Stimulated activated CD4-positive, alpha-beta T cell treated with anti-CD3 and anti-CD28 coated beads, Interleukin-1b, Interleukin-23, amount 100 ng/mL, for 1 hour (primary cell): ENCODE measurements around the gene NOC2L.

Experiments used
- DNase-seq, 2 donors: peaks; one replicate each; pipeline ENCODE4 v3.0.0-alpha.2; 2020; ENCODE audit warnings: low read depth in 2 of 2

The NOC2L gene

DNA sequence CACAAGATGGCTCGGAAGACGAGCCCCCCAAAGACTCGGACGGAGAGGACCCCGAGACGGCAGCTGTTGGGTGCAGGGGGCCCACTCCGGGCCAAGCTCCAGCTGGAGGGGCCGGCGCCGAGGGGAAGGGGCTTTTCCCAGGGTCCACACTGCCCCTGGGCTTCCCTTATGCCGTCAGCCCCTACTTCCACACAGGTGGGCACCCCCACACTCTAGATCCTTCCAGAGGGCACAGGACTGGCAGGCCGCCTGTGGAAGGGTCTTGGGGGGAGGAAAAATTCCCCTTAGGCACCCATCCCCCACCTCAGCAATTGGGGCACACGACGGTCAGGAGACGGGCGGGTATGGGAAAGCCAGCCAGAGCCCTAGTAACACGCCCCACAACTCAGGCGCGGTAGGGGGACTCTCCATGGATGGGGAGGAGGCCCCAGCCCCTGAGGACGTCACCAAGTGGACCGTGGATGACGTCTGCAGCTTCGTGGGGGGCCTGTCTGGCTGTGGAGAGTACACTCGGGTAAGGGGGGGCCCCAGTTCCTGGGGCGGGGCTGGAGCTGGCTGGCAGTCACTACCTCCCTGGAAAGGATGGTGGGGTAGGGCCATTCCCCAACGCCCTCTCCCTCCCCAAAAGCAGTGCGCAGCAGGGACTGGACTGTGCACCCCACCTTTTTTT, 16.1 kb downstream of the NOC2L start:
- no peak for DNase-seq

DNA sequence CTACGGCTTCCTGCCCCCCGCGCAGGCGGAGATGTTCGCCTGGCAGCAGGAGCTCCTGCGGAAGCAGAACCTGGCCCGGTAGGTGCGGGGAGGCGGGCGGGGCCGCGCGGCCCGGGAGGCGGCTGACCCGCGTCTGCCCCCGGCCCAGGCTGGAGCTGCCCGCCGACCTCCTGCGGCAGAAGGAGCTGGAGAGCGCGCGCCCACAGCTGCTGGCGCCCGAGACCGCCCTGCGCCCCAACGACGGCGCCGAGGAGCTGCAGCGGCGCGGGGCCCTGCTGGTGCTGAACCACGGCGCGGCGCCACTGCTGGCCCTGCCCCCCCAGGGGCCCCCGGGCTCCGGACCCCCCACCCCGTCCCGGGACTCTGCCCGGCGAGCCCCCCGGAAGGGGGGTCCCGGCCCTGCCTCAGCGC, 16.6 kb downstream of the NOC2L start:
- DNase-seq, result no peak

- no peak for DNase-seq
Observed at GRCh38 chr1:941588-942383, 17.3 kb downstream of the NOC2L start.

- DNase-seq, result no peak
Observed at GRCh38 chr1:941015-941587, 18.0 kb downstream of the NOC2L start.

- DNase-seq, result no peak
Observed at GRCh38 chr1:940107-941014, 18.7 kb downstream of the NOC2L start.

DNA sequence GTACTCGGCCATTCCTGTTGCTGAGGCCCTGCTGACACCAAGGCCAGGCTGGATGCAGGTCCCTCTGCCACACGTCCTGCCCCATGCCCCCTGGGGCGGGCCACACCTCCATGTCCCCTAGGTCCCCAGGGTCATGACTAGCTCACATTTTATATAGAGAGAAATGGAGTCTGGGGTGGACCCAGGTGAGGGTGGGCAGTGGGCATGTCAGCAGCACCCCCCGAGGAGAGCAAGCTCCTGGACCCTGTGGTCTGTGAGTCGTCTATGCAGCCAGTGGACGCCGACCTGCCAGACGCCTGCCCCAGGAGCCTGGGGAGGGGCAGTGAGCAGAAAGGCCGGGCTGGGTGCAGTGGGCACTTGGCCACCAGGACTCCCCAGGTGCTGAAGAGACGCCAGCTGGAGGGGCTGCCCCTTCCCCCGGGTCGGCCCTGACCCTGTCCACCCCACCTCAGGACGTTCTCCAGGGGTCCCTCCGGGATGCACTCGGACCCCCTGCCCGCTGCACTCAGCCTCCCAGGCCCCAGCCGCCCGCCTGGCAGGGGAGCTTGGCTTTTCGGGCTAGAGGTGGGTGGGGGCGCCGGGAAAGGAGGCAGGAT, 19.4 kb downstream of the NOC2L start:
- DNase-seq, result no peak

DNA sequence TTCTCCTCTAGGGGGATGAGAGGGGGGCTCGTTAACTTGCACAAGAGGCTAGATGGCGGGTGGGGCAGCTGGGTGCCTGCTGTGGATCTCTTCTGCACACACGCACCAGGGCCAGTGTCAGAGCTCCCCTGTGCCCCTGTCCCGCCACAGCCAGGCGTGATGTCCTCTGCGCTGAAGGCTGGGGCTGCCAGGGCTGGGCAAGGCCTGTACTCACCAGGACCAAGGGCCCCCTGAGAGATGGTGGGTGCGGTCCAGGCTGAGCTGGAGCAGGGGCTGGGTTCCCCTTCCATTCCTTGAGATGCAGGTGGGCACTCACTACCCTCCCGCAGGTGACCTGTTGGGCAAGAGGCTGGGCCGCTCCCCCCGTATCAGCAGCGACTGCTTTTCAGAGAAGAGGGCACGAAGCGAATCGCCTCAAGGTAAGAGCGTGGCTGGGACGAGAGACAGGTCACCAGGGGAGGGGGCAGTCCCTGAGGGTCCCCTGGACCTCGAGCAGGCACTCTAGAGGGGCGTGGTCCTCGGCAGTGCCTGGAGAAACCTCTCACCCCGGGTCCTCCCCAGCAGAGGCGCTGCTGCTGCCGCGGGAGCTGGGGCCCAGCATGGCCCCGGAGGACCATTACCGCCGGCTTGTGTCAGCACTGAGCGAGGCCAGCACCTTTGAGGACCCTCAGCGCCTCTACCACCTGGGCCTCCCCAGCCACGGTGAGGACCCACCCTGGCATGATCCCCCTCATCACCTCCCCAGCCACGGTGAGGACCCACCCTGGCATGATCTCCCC, 20.2 kb downstream of the NOC2L start:
- no peak for DNase-seq

GRCh38 chr1:938088-938683, 20.9 kb downstream of the NOC2L start:
- no peak for DNase-seq

- no peak for DNase-seq
Observed at GRCh38 chr1:937521-937920, 21.5 kb downstream of the NOC2L start.

GRCh38 chr1:936348-937264, 22.4 kb downstream of the NOC2L start:
- no peak for DNase-seq

- DNase-seq, result no peak
Observed at GRCh38 chr1:935751-936231, 23.3 kb downstream of the NOC2L start.

DNA sequence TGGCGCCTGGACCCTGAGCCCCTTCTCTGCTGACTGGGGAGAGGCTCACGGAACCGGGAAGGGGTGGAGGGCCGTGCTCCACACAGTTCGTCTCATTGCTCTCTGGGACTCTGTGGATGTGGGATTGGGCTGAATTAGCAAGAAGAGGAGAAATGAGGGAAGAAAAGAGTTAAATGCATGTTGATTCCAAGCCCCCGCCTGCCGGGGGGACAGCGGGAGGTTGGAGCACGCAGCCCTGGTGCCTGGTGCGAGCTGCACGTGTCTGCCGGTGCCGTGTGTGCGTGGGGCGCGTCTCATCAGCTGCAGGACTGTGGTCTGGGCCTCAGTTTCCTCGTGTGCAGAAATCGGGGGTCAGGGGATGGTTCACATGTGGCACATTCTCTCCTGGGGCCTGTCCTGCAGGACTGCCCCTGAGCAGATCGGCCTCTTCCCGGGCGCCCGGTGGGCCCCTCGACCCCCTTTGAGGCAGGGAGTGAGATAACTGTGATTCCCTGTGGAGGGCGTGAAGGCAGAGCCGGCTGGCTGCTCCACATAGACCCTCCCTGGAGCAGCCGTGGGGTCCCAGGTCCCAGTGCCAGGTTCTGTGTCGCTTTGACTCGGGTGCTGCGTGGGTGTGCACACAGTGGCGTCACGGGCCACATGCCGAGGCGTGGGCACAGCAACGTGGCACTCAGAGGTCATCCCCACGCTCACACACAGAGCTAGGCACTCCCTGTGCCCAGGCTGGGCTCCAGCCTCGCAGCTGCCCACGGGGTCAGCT, 23.9 kb downstream of the NOC2L start:
- no peak for DNase-seq

DNA sequence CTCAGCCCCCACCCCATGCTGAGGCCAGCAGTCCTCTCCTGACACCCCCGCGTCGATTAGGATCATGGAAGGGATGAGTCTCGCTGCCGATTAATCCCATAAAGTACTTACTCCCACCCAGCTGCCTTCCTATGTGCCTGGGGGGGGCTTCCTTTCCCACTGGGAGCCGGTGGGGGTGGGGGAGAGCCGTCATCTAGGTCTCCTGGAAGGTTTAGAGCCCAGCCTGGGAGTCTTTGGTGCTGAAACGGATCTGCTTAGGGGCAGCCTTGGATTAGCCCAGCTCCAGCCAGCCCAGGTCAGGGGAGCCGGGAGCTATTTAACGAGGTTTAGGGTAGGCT, 25.5 kb downstream of the NOC2L start:
- no peak for DNase-seq

- DNase-seq, result no peak
Observed at GRCh38 chr1:932776-933602, 26.1 kb downstream of the NOC2L start.

DNA sequence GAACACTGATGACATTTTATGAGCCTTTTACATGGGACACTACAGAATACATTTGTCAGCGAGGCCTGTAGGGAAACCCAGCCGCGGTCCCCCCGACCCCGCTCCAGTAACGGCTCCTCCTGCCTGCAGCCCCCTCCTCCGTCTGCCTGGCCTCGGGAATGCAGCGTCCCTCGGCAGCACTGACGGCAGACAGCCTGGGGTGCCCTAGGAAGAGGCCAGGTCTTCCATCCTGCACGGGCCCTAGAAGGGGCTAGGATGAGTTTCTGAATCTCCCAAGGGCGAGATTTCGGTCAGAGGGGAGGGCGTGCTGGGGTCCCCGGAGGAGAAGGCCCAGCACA, 26.9 kb downstream of the NOC2L start:
- DNase-seq, result no peak

DNA sequence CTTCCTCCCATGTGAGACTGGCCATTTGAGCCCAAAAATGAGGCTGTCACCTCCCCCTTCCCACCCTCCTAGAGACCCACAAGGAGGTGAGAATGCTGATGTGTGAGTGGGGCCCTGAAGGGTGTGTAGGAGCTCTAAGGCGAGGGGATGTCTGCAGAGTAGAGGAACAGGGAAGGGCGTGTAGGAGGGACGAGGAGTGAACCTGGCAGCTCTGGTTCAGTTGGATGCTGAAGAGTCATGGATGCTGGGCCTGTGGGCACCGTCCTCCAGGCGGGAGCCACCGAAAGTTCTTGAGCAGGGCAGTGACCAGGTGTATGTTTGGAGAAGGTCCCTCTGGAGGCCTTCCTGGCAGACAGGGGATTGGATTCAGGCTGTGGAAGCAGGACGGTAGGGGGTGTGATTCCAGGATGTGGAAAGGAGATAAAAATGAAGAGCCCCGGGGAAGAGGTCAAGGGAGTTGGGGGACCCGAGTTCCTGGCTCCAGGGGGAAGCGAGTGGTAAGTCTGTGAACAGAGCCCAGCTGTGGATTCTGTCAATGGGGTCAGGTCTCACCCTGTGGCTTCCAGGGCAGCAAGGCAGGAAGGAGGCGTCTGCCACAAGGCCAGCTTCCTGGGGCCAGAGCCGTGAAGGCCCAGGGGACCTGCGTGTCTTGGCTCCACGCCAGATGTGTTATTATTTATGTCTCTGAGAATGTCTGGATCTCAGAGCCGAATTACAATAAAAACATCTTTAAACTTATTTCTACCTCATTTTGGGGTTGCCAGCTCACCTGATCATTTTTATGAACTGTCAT, 27.5 kb downstream of the NOC2L start:
- no peak for DNase-seq

DNA sequence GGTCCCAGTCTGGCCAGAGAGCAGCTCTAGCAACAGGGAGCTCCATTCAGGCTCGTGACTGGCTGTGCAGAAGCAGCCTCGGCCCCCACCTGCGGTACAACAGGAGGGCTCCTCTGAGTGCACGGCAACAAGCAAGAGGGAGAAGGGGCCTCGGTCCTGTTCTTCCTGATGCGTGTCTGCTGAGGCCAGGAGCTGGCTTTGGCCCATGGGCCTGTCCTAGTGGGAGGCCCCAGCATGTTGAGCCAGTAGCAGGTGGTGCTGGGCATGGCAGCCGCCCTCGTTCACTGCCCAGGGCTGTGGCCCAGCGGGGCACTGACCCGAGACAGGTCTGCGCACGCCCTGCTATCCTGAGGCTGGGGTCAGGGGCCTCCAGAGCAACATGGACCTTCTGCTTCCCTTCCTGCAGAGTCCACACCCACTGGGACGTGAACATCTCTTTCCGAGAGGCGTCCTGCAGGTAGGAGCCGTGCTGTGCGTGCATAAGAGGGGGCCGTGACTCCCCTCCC, 28.4 kb downstream of the NOC2L start:
- no peak for DNase-seq
